HEK293 (cell line): ENCODE measurements around the gene THOC7.

Source experiments
- CTCF ChIA-PET: fragments of 350-600 bp; formaldehyde crosslinking; extraction: SDS; loops from one replicate; lab custom pipeline; 2021; ENCODE audit warnings: antibody characterized with exemption; lab: Yijun Ruan, JAX
- POLR2A ChIA-PET: fragments of 300-600 bp; formaldehyde crosslinking; extraction: SDS; loops from one replicate; lab custom pipeline; 2020; ENCODE audit warnings: antibody characterized with exemption, inconsistent platforms; lab: Yijun Ruan, JAX
- H3K27ac ChIP-seq: fragments of 200-500 bp; sonication (Bioruptor generic); 2 replicates; pipeline ENCODE4 v1.5.1; 2014; ENCODE audit warnings: low read depth, low read length, control low read depth, inconsistent platforms; ENCODE audit errors: extremely low read depth
- H3K36me3 ChIP-seq, 2 experiments: fragments of 200-500 bp in 1 of 2; sonication (Bioruptor generic) in 1 of 2; 1 replicate in 1 of 2; 2 replicates in 1 of 2; pipeline ENCODE4 v1.5.1; 2014 to 2017; ENCODE audit warnings: inconsistent platforms in 2 of 2, low read length in 2 of 2; ENCODE audit not compliant: control insufficient read depth in 2 of 2, insufficient read depth in 1 of 2
- H3K4me1 ChIP-seq: fragments of 200-500 bp; sonication (Bioruptor generic); 2 replicates; pipeline ENCODE4 v1.5.1; 2014; ENCODE audit warnings: mild to moderate bottlenecking, low read length, inconsistent platforms; ENCODE audit not compliant: control insufficient read depth, insufficient read depth
- H3K4me3 ChIP-seq: 2 replicates; pipeline ENCODE4 v1.5.1; 2011; ENCODE audit warnings: low read depth, mild to moderate bottlenecking, control low read depth, low read length, moderate library complexity
- H3K9me3 ChIP-seq: fragments of 200-500 bp; sonication (Bioruptor generic); 2 replicates; pipeline ENCODE4 v1.5.1; 2014; ENCODE audit warnings: low read depth, low read length, inconsistent platforms; ENCODE audit not compliant: control insufficient read depth, insufficient read depth
- AEBP2 ChIP-seq: fragments of 450-650 bp; formaldehyde crosslinking; IDR thresholded peaks from 2 replicates; pipeline ENCODE4 v1.5.1; 2016; ENCODE audit warnings: missing biosample characterization, missing genetic modification characterization, borderline replicate concordance
- GLI2 ChIP-seq: fragments of 450-650 bp; formaldehyde crosslinking; IDR thresholded peaks from 2 replicates; pipeline ENCODE4; 2017; ENCODE audit warnings: missing biosample characterization, missing genetic modification characterization, low read depth, borderline replicate concordance
- HIC1 ChIP-seq: fragments of 450-650 bp; formaldehyde crosslinking; IDR thresholded peaks from 2 replicates; pipeline ENCODE4 v1.5.1; 2016; ENCODE audit warnings: missing biosample characterization, missing genetic modification characterization
- KLF1 ChIP-seq: fragments of 450-650 bp; formaldehyde crosslinking; IDR thresholded peaks from 2 replicates; pipeline ENCODE4 v1.5.1; 2016; ENCODE audit warnings: missing biosample characterization, missing genetic modification characterization
- OSR2 ChIP-seq: fragments of 450-650 bp; formaldehyde crosslinking; IDR thresholded peaks from 2 replicates; pipeline ENCODE4 v1.5.1; 2016; ENCODE audit warnings: missing biosample characterization, missing genetic modification characterization
- SCRT2 ChIP-seq: fragments of 450-650 bp; formaldehyde crosslinking; IDR thresholded peaks from 2 replicates; pipeline ENCODE4 v1.5.1; 2016; ENCODE audit warnings: missing biosample characterization, missing genetic modification characterization
- ZBTB10 ChIP-seq: fragments of 450-650 bp; formaldehyde crosslinking; IDR thresholded peaks from 2 replicates; pipeline ENCODE4 v1.5.1; 2016; ENCODE audit warnings: missing biosample characterization, missing genetic modification characterization
- ZNF184 ChIP-seq: fragments of 450-650 bp; IDR thresholded peaks from 2 replicates; pipeline ENCODE4 v1.5.1; 2018; ENCODE audit warnings: missing biosample characterization, mild to moderate bottlenecking, missing genetic modification characterization
- ZNF248 ChIP-seq: fragments of 450-650 bp; formaldehyde crosslinking; IDR thresholded peaks from 2 replicates; pipeline ENCODE4 v1.5.1; 2017; ENCODE audit warnings: missing biosample characterization, missing genetic modification characterization
- ZNF280C ChIP-seq: fragments of 450-650 bp; formaldehyde crosslinking; IDR thresholded peaks from 2 replicates; pipeline ENCODE4 v1.5.1; 2016; ENCODE audit warnings: missing biosample characterization, missing genetic modification characterization
- ZNF366 ChIP-seq: fragments of 450-650 bp; formaldehyde crosslinking; conservative IDR thresholded peaks from 2 replicates; pipeline ENCODE4 v1.5.1; 2016; ENCODE audit warnings: missing biosample characterization, missing genetic modification characterization
- ZNF423 ChIP-seq: fragments of 450-650 bp; formaldehyde crosslinking; IDR thresholded peaks from 2 replicates; pipeline ENCODE4 v1.5.1; 2016; ENCODE audit warnings: missing biosample characterization, missing genetic modification characterization
- ZNF48 ChIP-seq: fragments of 450-650 bp; formaldehyde crosslinking; IDR thresholded peaks from 2 replicates; pipeline ENCODE4 v1.5.1; 2016; ENCODE audit warnings: missing biosample characterization, missing genetic modification characterization
- ZNF510 ChIP-seq: fragments of 450-650 bp; formaldehyde crosslinking; IDR thresholded peaks from 2 replicates; pipeline ENCODE4 v1.5.1; 2018; ENCODE audit warnings: mild to moderate bottlenecking, missing genetic modification characterization, missing biosample characterization; ENCODE audit not compliant: insufficient replicate concordance
- ZNF645 ChIP-seq: fragments of 450-650 bp; formaldehyde crosslinking; IDR thresholded peaks from 2 replicates; pipeline ENCODE4; 2016; ENCODE audit warnings: missing biosample characterization, missing genetic modification characterization
- ZNF670 ChIP-seq: fragments of 450-650 bp; formaldehyde crosslinking; IDR thresholded peaks from 2 replicates; pipeline ENCODE4 v1.5.1; 2016; ENCODE audit warnings: missing biosample characterization, missing genetic modification characterization, low read depth
- ZSCAN16 ChIP-seq: fragments of 450-650 bp; formaldehyde crosslinking; IDR thresholded peaks from 2 replicates; pipeline ENCODE4 v1.5.1; 2016; ENCODE audit warnings: missing biosample characterization, missing genetic modification characterization

The THOC7 gene

GRCh38 chr3:63900010-63900409, 36.4 kb upstream of the THOC7 start:
- Histone ChIP-seq H3K4me1 (no peaks in the 10 kb centered on the region; the same call in none of the 2 replicates), H3K36me3 (peaks cover 0 to 3% of the 10 kb centered on the region in 2 experiments; a peak in 1 of 3 replicates), H3K9me3 (no peaks in the 10 kb centered on the region), H3K27ac (no peak overlapping the region), H3K4me3 (no peak overlapping the region)
- POLR2A ChIA-PET: no interaction called here
- CTCF ChIA-PET: no interaction called here
- TF ChIP-seq ZNF510 (no peak), ZSCAN16 (tag by site-specific recombination) (no peak), SCRT2 (tag by site-specific recombination) (no peak), ZNF670 (tag by site-specific recombination) (no peak), ZNF423 (tag by site-specific recombination) (no peak), ZNF248 (tag by site-specific recombination) (no peak), AEBP2 (tag by site-specific recombination) (no peak), ZNF645 (no peak), ZBTB10 (no peak), KLF1 (tag by site-specific recombination) (no peak), OSR2 (tag by site-specific recombination) (no peak), ZNF280C (tag by site-specific recombination) (no peak), ZNF48 (tag by site-specific recombination) (no peak), GLI2 (tag by site-specific recombination) (no peak), ZNF184 (tag by site-specific recombination) (no peak), HIC1 (no peak), ZNF366 (no peak)
